ENCODE results near the gene MLXIPL. TPM values are rescaled to one million over a fixed set of nuclear protein-coding genes. Genes with fewer than 3 reads are reported as not detected.

MLXIPL gene
- total RNA-seq, 2 experiments from 2014 or later: not detected

- Mint-ChIP-seq H3K4me1 (ENCODE audit: low read depth) (peaks cover 11% of the 10 kb centered on the region), H3K9me3 (no peaks in the 10 kb centered on the region), H3K27me3 (peaks cover 22% of the 10 kb centered on the region), H3K4me3 (no peak overlapping the region), H3K27ac (no peak overlapping the region), H3K36me3 (ENCODE audit: low read depth) (no peaks in the 10 kb centered on the region)
- POLR2A ChIA-PET: interaction anchor here (1.5 kb wide), 1 partner anchor 14 kb away, joined by 4 read pairs; the partner anchor contains the start of genes BUD23 and DNAJC30
- no peak for ATAC-seq
- no peak for DNase-seq
- CTCF ChIA-PET: interaction anchor here (5.3 kb wide), 1 partner anchor 62 kb away, joined by 37 read pairs; no protein-coding TSS in a partner anchor
- no peak for TF ChIP-seq CTCF (IDR thresholded peaks at IDR 0.05)
- intact Hi-C loops (cut with micrococcal nuclease): loop anchor here (2.0 to 5.0 kb wide), 2 partner anchors 58 to 62 kb away; no protein-coding TSS in a partner anchor
Observed at GRCh38 chr7:73669288-73669701, 45.0 kb upstream of the MLXIPL start.

- no peaks in the 10 kb centered on the region for H3K9me3 Mint-ChIP-seq
- no peaks in the 10 kb centered on the region for H3K36me3 Mint-ChIP-seq (ENCODE audit: low read depth)
- intact Hi-C loops (cut with micrococcal nuclease): loop anchor here (2.0 to 5.0 kb wide), 2 partner anchors 58 to 62 kb away; no protein-coding TSS in a partner anchor
- H3K4me3 Mint-ChIP-seq: peak overlapping the region; percentile 62
- ChIA-PET CTCF (interaction anchor here (1.3 to 5.3 kb wide), 4 partner anchors 24 to 65 kb away, joined by 3 to 37 read pairs (median 4); no protein-coding TSS in a partner anchor), POLR2A (interaction anchor here (1.4 to 1.5 kb wide), 2 partner anchors 15 to 51 kb away, joined by 3 to 4 read pairs; partner anchors contain the start of genes BUD23, DNAJC30 and STX1A)
- H3K27me3 Mint-ChIP-seq: peaks cover 25% of the 10 kb centered on the region
- H3K27ac Mint-ChIP-seq: no peak overlapping the region
- DNase-seq: no peak
- H3K4me1 Mint-ChIP-seq (ENCODE audit: low read depth): peaks cover 11% of the 10 kb centered on the region
- no peak for ATAC-seq
- no peak for TF ChIP-seq CTCF (IDR thresholded peaks at IDR 0.05)
Observed at GRCh38 chr7:73668886-73669230, 44.5 kb upstream of the MLXIPL start.

GRCh38 chr7:73668103-73668885 is 44.0 kb upstream of the MLXIPL start:
- peaks cover 26% of the 10 kb centered on the region for H3K27me3 Mint-ChIP-seq
- ChIA-PET CTCF (interaction anchor here (0.6 to 5.3 kb wide), 18 partner anchors 8 to 81 kb away, joined by 3 to 37 read pairs (median 3); partner anchors contain the start of genes ABHD11, MLXIPL and STX1A), POLR2A (interaction anchor here (0.8 to 1.5 kb wide), 3 partner anchors 15 to 51 kb away, joined by 3 to 4 read pairs (median 4); partner anchors contain the start of genes BUD23, DNAJC30 and STX1A)
- H3K27ac Mint-ChIP-seq: no peak overlapping the region
- no peak for TF ChIP-seq CTCF (IDR thresholded peaks at IDR 0.05)
- intact Hi-C loops (cut with micrococcal nuclease): loop anchor here (2.0 to 5.0 kb wide), 2 partner anchors 59 to 61 kb away; no protein-coding TSS in a partner anchor
- no peak for ATAC-seq
- no peak for DNase-seq
- H3K4me1 Mint-ChIP-seq (ENCODE audit: low read depth): peaks cover 11% of the 10 kb centered on the region
- H3K9me3 Mint-ChIP-seq: peaks cover under 1% of the 10 kb centered on the region
- H3K36me3 Mint-ChIP-seq (ENCODE audit: low read depth): no peaks in the 10 kb centered on the region
- peak overlapping the region; percentile 62 for H3K4me3 Mint-ChIP-seq

- H3K27ac Mint-ChIP-seq: no peak within 1 kb of the TSS
- no peaks in the 10 kb centered on the region for H3K36me3 Mint-ChIP-seq (ENCODE audit: low read depth)
- peak; percentile 66 for TF ChIP-seq CTCF (IDR thresholded peaks at IDR 0.05)
- peaks cover 30% of the 10 kb centered on the region for H3K27me3 Mint-ChIP-seq
- peak within 1 kb of the TSS; percentile 67 for H3K4me3 Mint-ChIP-seq
- POLR2A ChIA-PET: interaction anchor here (0.8 to 1.4 kb wide), 2 partner anchors 42 to 52 kb away, joined by 3 to 4 read pairs; partner anchors contain the start of gene STX1A
- DNase-seq (peak; percentile 92), ATAC-seq (peak; percentile 95)
- intact Hi-C loops (cut with micrococcal nuclease): loop anchor here (2.0 to 5.0 kb wide), 2 partner anchors 60 to 61 kb away; no protein-coding TSS in a partner anchor
- H3K9me3 Mint-ChIP-seq: peaks cover 7% of the 10 kb centered on the region
- CTCF ChIA-PET: interaction anchor here (0.6 to 5.3 kb wide), 19 partner anchors 8 to 80 kb away, joined by 3 to 37 read pairs (median 3); partner anchors contain the start of genes ABHD11, MLXIPL and STX1A
- H3K4me1 Mint-ChIP-seq (ENCODE audit: low read depth): peaks cover 11% of the 10 kb centered on the region
Observed at GRCh38 chr7:73667344-73668102, 43.2 kb upstream of the MLXIPL start, which contains the start of gene VPS37D. VPS37D (plus strand) TSS chr7:73667831; CDS start chr7:73667959, 128 bp downstream.

Measured in activated CD8-positive, alpha-beta T cell treated with anti-CD3 and anti-CD28 coated beads for 36 hours (primary cell).